HepG2 (cell line): ENCODE measurements around the gene CPAMD8. TPM values are rescaled to one million over a fixed set of nuclear protein-coding genes. Genes with fewer than 3 reads are reported as not detected.

Source experiments
- ATAC-seq: fragments of 200-7000 bp; cut with Tn5 transposase; 3 replicates; pipeline ENCODE4 v1.9.1; 2020; ENCODE audit warnings: mild to moderate bottlenecking, moderate library complexity
- BruUV-seq: library from RNA; stranded (reverse); fragments of 400-500 nt; replicated peaks from 2 replicates; lab custom pipeline; 2021; lab: Mats Ljungman, UMichigan
- CTCF ChIA-PET: fragments of 300-600 bp; formaldehyde crosslinking; extraction: SDS; loops from one replicate; lab custom pipeline; 2021; ENCODE audit warnings: low total read pairs, inconsistent platforms, low intra/inter-chr PET ratio; lab: Yijun Ruan, JAX
- POLR2A ChIA-PET: fragments of 350-600 bp; sonication (Branson Sonifier 250); formaldehyde crosslinking; loops from one replicate; lab custom pipeline; 2020; ENCODE audit warnings: antibody characterized with exemption, inconsistent platforms; lab: Yijun Ruan, JAX
- DNase-seq: peaks from one replicate; pipeline ENCODE4 v3.0.0-alpha.2; 2015; ENCODE audit warnings: low spot score
- FAIRE-seq: peaks from 3 replicates; lab custom pipeline; 2011; peaks lifted over from hg19 to GRCh38; lab: Jason Lieb, UNC
- H2AFZ ChIP-seq: one replicate; pipeline ENCODE4 v1.6.1; 2011; ENCODE audit warnings: low read length, inconsistent platforms
- H3K27ac ChIP-seq: fragments of 300-600 bp; 3 replicates; pipeline ENCODE4 v1.8.0; 2011; ENCODE audit warnings: mixed run types, mild to moderate bottlenecking, mixed read lengths, low read length, inconsistent platforms; ENCODE audit not compliant: insufficient read depth; ENCODE audit errors: extremely low read length
- H3K27me3 ChIP-seq, 2 experiments: fragments of 200-600 bp in 1 of 2; 2 replicates in 1 of 2; 3 replicates in 1 of 2; pipeline versions ENCODE4 v1.6.0 to v1.8.0; 2011; ENCODE audit warnings: low read length in 2 of 2, mild to moderate bottlenecking in 2 of 2, moderate library complexity in 2 of 2, inconsistent platforms in 1 of 2; ENCODE audit not compliant: insufficient read depth in 2 of 2, control insufficient read depth in 1 of 2
- H3K36me3 ChIP-seq, 2 experiments: fragments of 200-600 bp in 1 of 2; replicated peaks in 1 of 2; 2 replicates in 1 of 2; 3 replicates in 1 of 2; pipeline versions ENCODE4 v1.5.1 to v1.8.0; 2011; ENCODE audit warnings: low read length in 2 of 2, inconsistent platforms in 1 of 2; ENCODE audit not compliant: insufficient read depth in 2 of 2, control insufficient read depth in 1 of 2
- H3K4me1 ChIP-seq: 2 replicates; pipeline ENCODE4 v1.5.1; 2012; ENCODE audit warnings: low read length, inconsistent platforms; ENCODE audit not compliant: insufficient read depth
- H3K4me2 ChIP-seq: 2 replicates; pipeline ENCODE4 v1.6.0; 2011; ENCODE audit warnings: low read depth, low read length, inconsistent platforms
- H3K4me3 ChIP-seq, 3 experiments: fragments of 200-600 bp in 1 of 3; sonication (generic), shearing (Covaris generic) in 1 of 3; replicated peaks in 1 of 3; 2 replicates each; pipeline ENCODE4 v1.5.1; 2011 to 2016; ENCODE audit warnings: low read length in 3 of 3, inconsistent platforms in 2 of 3, low read depth in 2 of 3, mild to moderate bottlenecking in 2 of 3, control low read depth in 1 of 3, mixed read lengths in 1 of 3; ENCODE audit not compliant: insufficient read depth in 1 of 3
- H3K79me2 ChIP-seq: one replicate; pipeline ENCODE4 v1.6.1; 2011; ENCODE audit warnings: low read length, inconsistent platforms; ENCODE audit not compliant: insufficient read depth
- H3K9ac ChIP-seq: 2 replicates; pipeline ENCODE4 v1.6.0; 2011; ENCODE audit warnings: mild to moderate bottlenecking, low read depth, low read length, inconsistent platforms; ENCODE audit not compliant: insufficient read depth
- H3K9me3 ChIP-seq: 2 replicates; pipeline ENCODE4 v1.5.1; 2012; ENCODE audit warnings: mild to moderate bottlenecking, low read length
- H4K20me1 ChIP-seq: 2 replicates; pipeline ENCODE4 v1.6.0; 2011; ENCODE audit warnings: inconsistent platforms, mild to moderate bottlenecking, low read length, moderate library complexity; ENCODE audit not compliant: insufficient read depth
- ATAD3A ChIP-seq: sonication (generic); formaldehyde crosslinking; IDR thresholded peaks from 2 replicates; pipeline ENCODE4 v1.4.0; 2020; ENCODE audit warnings: missing genetic modification reagents
- BCL3 ChIP-seq: sonication (generic); formaldehyde crosslinking; IDR thresholded peaks from 2 replicates; pipeline ENCODE4 v1.5.1; 2020; ENCODE audit warnings: mild to moderate bottlenecking, missing genetic modification reagents, moderate library complexity
- FUBP1 ChIP-seq: sonication (generic); formaldehyde crosslinking; IDR thresholded peaks from 2 replicates; pipeline ENCODE4 v1.5.1; 2020; ENCODE audit warnings: missing genetic modification reagents, mild to moderate bottlenecking, borderline replicate concordance
- NRL ChIP-seq: sonication (generic); formaldehyde crosslinking; IDR thresholded peaks from 2 replicates; pipeline ENCODE4 v1.5.0; 2020; ENCODE audit warnings: missing genetic modification reagents, mild to moderate bottlenecking, moderate library complexity, borderline replicate concordance
- ZNF326 ChIP-seq: sonication (generic); formaldehyde crosslinking; IDR thresholded peaks from 2 replicates; pipeline ENCODE4 v1.4.0; 2020; ENCODE audit warnings: missing genetic modification reagents, borderline replicate concordance
- ZNF331 ChIP-seq: sonication (generic); formaldehyde crosslinking; IDR thresholded peaks from 2 replicates; pipeline ENCODE4 v1.4.0; 2020; ENCODE audit warnings: missing genetic modification reagents
- ZNF33B ChIP-seq: sonication (generic); formaldehyde crosslinking; IDR thresholded peaks from 2 replicates; pipeline ENCODE4 v1.5.1; 2020; ENCODE audit warnings: mild to moderate bottlenecking, missing genetic modification reagents
- WGBS: methylation state at CpG from one replicate; pipeline ENCODE4 v1.1.6; 2017; ENCODE audit warnings: low lambda C conversion rate; 5-methylcytosine and 5-hydroxymethylcytosine counted together
- in situ Hi-C: cut with HindIII; loops from 2 replicates; pipeline ENCODE4 v1.10.0; 2017; ENCODE audit warnings: low pct_unique_long_range_greater_than_20kb; ENCODE audit not compliant: extremely low pct_ligation_motif_present
- intact Hi-C: fragments of 100-400 bp; cut with micrococcal nuclease; formaldehyde crosslinking; loops from one replicate; pipeline ENCODE4 v1.10.0; 2022; ENCODE audit not compliant: unreplicated experiment
- polyA plus RNA-seq, 8 experiments: library from polyadenylated mRNA; depleted of rRNA in 3 of 8; stranded (reverse) in 7 of 8; unstranded in 1 of 8; fragments of >200 nt; fragmentation: Illumina TruSeq in 4 of 8; extraction: Trizol in 4 of 8; gene quantifications; 2 replicates each; pipeline versions ENCODE4 v1.2.1 to v1.2.3, GENCODE V29; 2011 to 2016; ENCODE audit warnings: low read depth in 4 of 8, missing spikeins in 1 of 8, mixed read lengths in 1 of 8; ENCODE audit not compliant: insufficient read depth in 1 of 8
- total RNA-seq, 5 experiments: library from RNA; depleted of rRNA; stranded (reverse); fragments of >200 nt; fragmentation: Illumina TruSeq; extraction: Trizol; gene quantifications; 2 replicates each; pipeline ENCODE4 v1.2.3, GENCODE V29; 2016; ENCODE audit warnings: low read depth in 1 of 5
- TF ChIP-seq, protein P1 (sequence below): sonication (generic); formaldehyde crosslinking; IDR thresholded peaks from 2 replicates; pipeline ENCODE4 v1.4.0; 2020; ENCODE audit warnings: missing genetic modification reagents, borderline replicate concordance

The CPAMD8 gene
- total and polyA plus RNA-seq, 2 of the 13 experiments (the other 11 are each of a cell fraction or from before 2014, with no cell fraction given): 0.29 to 0.34 TPM

DNA sequence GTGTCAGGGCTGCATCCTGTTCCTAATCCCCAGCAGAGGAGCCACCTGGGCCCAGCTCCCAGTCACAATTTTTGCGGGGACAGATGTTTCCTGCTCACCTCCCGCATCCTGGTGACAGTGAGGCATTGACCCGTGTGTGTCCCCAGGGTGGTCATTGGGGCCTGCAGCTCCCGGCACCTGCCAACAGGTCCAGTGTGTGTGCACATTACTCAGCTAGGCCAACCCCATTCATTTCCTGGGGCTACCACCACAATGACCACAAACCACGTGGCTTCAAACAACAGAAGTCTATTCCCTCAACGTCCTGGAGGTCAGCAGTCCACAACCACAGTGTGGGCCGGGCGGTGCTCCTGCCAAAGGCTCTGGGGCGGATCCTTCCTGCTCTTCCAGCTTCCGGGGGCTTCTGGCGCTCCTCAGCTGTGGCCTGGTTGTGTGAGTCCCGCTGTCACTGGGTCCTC is 149.7 kb downstream of the CPAMD8 start:
- CTCF ChIA-PET: no interaction called here
- no peak for ATAC-seq
- DNase-seq: no peak
- WGBS: 95% methylated on average over 7 of the region's 12 CpGs
- peaks cover 14 to 37% of the 10 kb centered on the region in 2 experiments; a peak in 4 of 5 replicates for H3K36me3 ChIP-seq
- H3K4me2 ChIP-seq: no peak overlapping the region
- no peak overlapping the region for H2AFZ ChIP-seq
- no peak overlapping the region for H3K27ac ChIP-seq
- POLR2A ChIA-PET: no interaction called here
- no peak for TF ChIP-seq NRL (CRISPR knock-in tag)
- TF ChIP-seq FUBP1 (CRISPR knock-in tag): no peak
- TF ChIP-seq BCL3 (CRISPR knock-in tag): no peak
- no peak for TF ChIP-seq ZNF33B (CRISPR knock-in tag)
- no peak for TF ChIP-seq ZNF331 (CRISPR knock-in tag)
- TF ChIP-seq ZNF326 (CRISPR knock-in tag): no peak
- TF ChIP-seq, protein P1, sequence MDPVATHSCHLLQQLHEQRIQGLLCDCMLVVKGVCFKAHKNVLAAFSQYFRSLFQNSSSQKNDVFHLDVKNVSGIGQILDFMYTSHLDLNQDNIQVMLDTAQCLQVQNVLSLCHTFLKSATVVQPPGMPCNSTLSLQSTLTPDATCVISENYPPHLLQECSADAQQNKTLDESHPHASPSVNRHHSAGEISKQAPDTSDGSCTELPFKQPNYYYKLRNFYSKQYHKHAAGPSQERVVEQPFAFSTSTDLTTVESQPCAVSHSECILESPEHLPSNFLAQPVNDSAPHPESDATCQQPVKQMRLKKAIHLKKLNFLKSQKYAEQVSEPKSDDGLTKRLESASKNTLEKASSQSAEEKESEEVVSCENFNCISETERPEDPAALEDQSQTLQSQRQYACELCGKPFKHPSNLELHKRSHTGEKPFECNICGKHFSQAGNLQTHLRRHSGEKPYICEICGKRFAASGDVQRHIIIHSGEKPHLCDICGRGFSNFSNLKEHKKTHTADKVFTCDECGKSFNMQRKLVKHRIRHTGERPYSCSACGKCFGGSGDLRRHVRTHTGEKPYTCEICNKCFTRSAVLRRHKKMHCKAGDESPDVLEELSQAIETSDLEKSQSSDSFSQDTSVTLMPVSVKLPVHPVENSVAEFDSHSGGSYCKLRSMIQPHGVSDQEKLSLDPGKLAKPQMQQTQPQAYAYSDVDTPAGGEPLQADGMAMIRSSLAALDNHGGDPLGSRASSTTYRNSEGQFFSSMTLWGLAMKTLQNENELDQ (CRISPR knock-in tag): no peak
- TF ChIP-seq ATAD3A (CRISPR knock-in tag): no peak
- H3K9me3 ChIP-seq: peaks cover 10% of the 10 kb centered on the region
- in situ Hi-C loops (no loop called here), intact Hi-C loops (no loop called here)
- no peaks in the 10 kb centered on the region for H3K27me3 ChIP-seq
- BruUV-seq: no TSS peak
- FAIRE-seq: no peak
- H4K20me1 ChIP-seq: no peaks in the 10 kb centered on the region
- peaks cover 8% of the 10 kb centered on the region for H3K79me2 ChIP-seq
- no peak overlapping the region for H3K9ac ChIP-seq
- H3K4me3 ChIP-seq: no peak overlapping the region
- H3K4me1 ChIP-seq: no peaks in the 10 kb centered on the region
